ENCODE results near the gene HTR2B. TPM values are rescaled to one million over a fixed set of nuclear protein-coding genes. Genes with fewer than 3 reads are reported as not detected.

The HTR2B gene
- total RNA-seq = 2.9 and 5.3 TPM in 2 replicates

- Histone ChIP-seq H3K36me3 (ENCODE audit: insufficient read depth, low read length) (no peaks in the 10 kb centered on the region), H2AFZ (ENCODE audit: low read length) (no peak within 1 kb of the TSS), H3K9me3 (ENCODE audit: low read depth, low read length) (no peaks in the 10 kb centered on the region), H4K20me1 (ENCODE audit: insufficient read depth, low read length) (no peaks in the 10 kb centered on the region), H3K27ac (ENCODE audit: low read depth, low read length) (peak within 1 kb of the TSS; percentile 4), H3K4me2 (ENCODE audit: insufficient read depth, low read length) (peak within 1 kb of the TSS; percentile 65), H3K79me2 (ENCODE audit: insufficient read depth, low read length) (peaks cover 15% of the 10 kb centered on the region), H3K27me3 (ENCODE audit: insufficient read depth, low read length) (no peaks in the 10 kb centered on the region), H3K4me3 (ENCODE audit: insufficient read depth, low read length) (no peak within 1 kb of the TSS), H3K4me1 (ENCODE audit: insufficient read depth, low read length) (peaks cover 28% of the 10 kb centered on the region)
- TF ChIP-seq CTCF (IDR thresholded peaks at IDR 0.05; ENCODE audit: extremely low read depth, low read depth, low read length) = no peak
- no peak for DNase-seq (ENCODE audit: insufficient read length, low spot score, missing footprints)
Measured at GRCh38 chr2:231124838-231125568, at the start of gene HTR2B. HTR2B (minus strand) TSS chr2:231125042; CDS start chr2:231123764, 1,278 bp downstream.

- DNase-seq (ENCODE audit: insufficient read length, low spot score, missing footprints) = peak; percentile 8
- no peaks in the 10 kb centered on the region for H3K27me3 ChIP-seq (ENCODE audit: insufficient read depth, low read length)
- no peak overlapping the region for H3K4me2 ChIP-seq (ENCODE audit: insufficient read depth, low read length)
- H3K79me2 ChIP-seq (ENCODE audit: insufficient read depth, low read length) = no peaks in the 10 kb centered on the region
- H2AFZ ChIP-seq (ENCODE audit: low read length) = no peak overlapping the region
- H3K36me3 ChIP-seq (ENCODE audit: insufficient read depth, low read length) = peaks cover 40% of the 10 kb centered on the region
- peaks cover 9% of the 10 kb centered on the region for H3K4me1 ChIP-seq (ENCODE audit: insufficient read depth, low read length)
- no peaks in the 10 kb centered on the region for H3K9me3 ChIP-seq (ENCODE audit: low read depth, low read length)
- no peak overlapping the region for H3K4me3 ChIP-seq (ENCODE audit: insufficient read depth, low read length)
- H4K20me1 ChIP-seq (ENCODE audit: insufficient read depth, low read length) = no peaks in the 10 kb centered on the region
- no peak for TF ChIP-seq CTCF (IDR thresholded peaks at IDR 0.05; ENCODE audit: extremely low read depth, low read depth, low read length)
- H3K27ac ChIP-seq (ENCODE audit: low read depth, low read length) = no peak overlapping the region
Measured at GRCh38 chr2:231174211-231174651, 49.4 kb upstream of the HTR2B start.

- no peak overlapping the region for H3K4me2 ChIP-seq (ENCODE audit: insufficient read depth, low read length)
- peak overlapping the region; percentile 66 for H3K27ac ChIP-seq (ENCODE audit: low read depth, low read length)
- DNase-seq (ENCODE audit: insufficient read length, low spot score, missing footprints) = peak; percentile 56
- peaks cover 14% of the 10 kb centered on the region for H3K4me1 ChIP-seq (ENCODE audit: insufficient read depth, low read length)
- no peaks in the 10 kb centered on the region for H3K9me3 ChIP-seq (ENCODE audit: low read depth, low read length)
- H3K27me3 ChIP-seq (ENCODE audit: insufficient read depth, low read length) = no peaks in the 10 kb centered on the region
- H3K79me2 ChIP-seq (ENCODE audit: insufficient read depth, low read length) = no peaks in the 10 kb centered on the region
- peaks cover 49% of the 10 kb centered on the region for H3K36me3 ChIP-seq (ENCODE audit: insufficient read depth, low read length)
- no peak for TF ChIP-seq CTCF (IDR thresholded peaks at IDR 0.05; ENCODE audit: extremely low read depth, low read depth, low read length)
- H4K20me1 ChIP-seq (ENCODE audit: insufficient read depth, low read length) = no peaks in the 10 kb centered on the region
- no peak overlapping the region for H3K4me3 ChIP-seq (ENCODE audit: insufficient read depth, low read length)
- H2AFZ ChIP-seq (ENCODE audit: low read length) = no peak overlapping the region
Measured at GRCh38 chr2:231172025-231172424, 47.2 kb upstream of the HTR2B start.

GRCh38 chr2:231170055-231170454 lies 45.2 kb upstream of the HTR2B start:
- Histone ChIP-seq H3K36me3 (ENCODE audit: insufficient read depth, low read length) (peaks cover 51% of the 10 kb centered on the region), H4K20me1 (ENCODE audit: insufficient read depth, low read length) (no peaks in the 10 kb centered on the region), H3K9me3 (ENCODE audit: low read depth, low read length) (no peaks in the 10 kb centered on the region), H3K4me2 (ENCODE audit: insufficient read depth, low read length) (no peak overlapping the region), H3K27me3 (ENCODE audit: insufficient read depth, low read length) (no peaks in the 10 kb centered on the region), H3K4me3 (ENCODE audit: insufficient read depth, low read length) (no peak overlapping the region), H3K79me2 (ENCODE audit: insufficient read depth, low read length) (no peaks in the 10 kb centered on the region), H2AFZ (ENCODE audit: low read length) (no peak overlapping the region), H3K4me1 (ENCODE audit: insufficient read depth, low read length) (peaks cover 14% of the 10 kb centered on the region), H3K27ac (ENCODE audit: low read depth, low read length) (peak overlapping the region; percentile 26)
- peak; percentile 23 for DNase-seq (ENCODE audit: insufficient read length, low spot score, missing footprints)
- no peak for TF ChIP-seq CTCF (IDR thresholded peaks at IDR 0.05; ENCODE audit: extremely low read depth, low read depth, low read length)
